SK-N-SH (cell line): ENCODE measurements around the gene ZNF683. TPM values are rescaled to one million over a fixed set of nuclear protein-coding genes. Genes with fewer than 3 reads are reported as not detected.

Source experiments
- CTCF ChIA-PET: fragments of 300-600, 350-600 bp; formaldehyde crosslinking; extraction: SDS; loops from one replicate; lab custom pipeline; 2021; lab: Yijun Ruan, JAX
- POLR2A ChIA-PET: fragments of 350-600 bp; sonication (Branson Sonifier 250); formaldehyde crosslinking; extraction: SDS; loops from one replicate; lab custom pipeline; 2020; ENCODE audit warnings: antibody characterized with exemption, inconsistent platforms; lab: Yijun Ruan, JAX
- DNase-seq: peaks from one replicate; pipeline ENCODE4 v3.0.0; 2012
- H2AFZ ChIP-seq: fragments of 200-600 bp; sonication (generic); 2 replicates; pipeline ENCODE4 v1.8.1; 2016; ENCODE audit warnings: antibody characterized with exemption, mild to moderate bottlenecking, low read depth
- H3F3A ChIP-seq: fragments of 200-600 bp; sonication (generic); replicated peaks from 2 replicates; pipeline ENCODE3; 2016; ENCODE audit warnings: antibody characterized with exemption, mild to moderate bottlenecking; ENCODE audit not compliant: insufficient read depth
- H3K27ac ChIP-seq, 2 experiments: fragments of 200-500 bp in 1 of 2; fragments of 200-600 bp in 1 of 2; sonication (Bioruptor generic) in 1 of 2; sonication (generic), shearing (Covaris generic) in 1 of 2; 2 replicates each; pipeline versions ENCODE4 v1.5.1 to v1.6.1; 2014 to 2016; ENCODE audit warnings: low read depth in 2 of 2, inconsistent platforms in 1 of 2, low read length in 1 of 2, mild to moderate bottlenecking in 1 of 2, mixed read lengths in 1 of 2
- H3K27me3 ChIP-seq: fragments of 200-600 bp; sonication (generic), shearing (Covaris generic); 2 replicates; pipeline ENCODE4 v1.6.1; 2016; ENCODE audit warnings: mixed run types; ENCODE audit not compliant: insufficient read depth
- H3K36me3 ChIP-seq, 2 experiments: fragments of 200-500 bp in 1 of 2; fragments of 200-600 bp in 1 of 2; sonication (Bioruptor generic) in 1 of 2; sonication (generic) in 1 of 2; replicated peaks in 1 of 2; 2 replicates each; pipeline versions ENCODE3 to v1.5.1; 2014 to 2016; ENCODE audit warnings: low read length in 1 of 2, mild to moderate bottlenecking in 1 of 2; ENCODE audit not compliant: insufficient read depth in 2 of 2, control insufficient read depth in 1 of 2
- H3K4me1 ChIP-seq, 2 experiments: fragments of 200-500 bp in 1 of 2; fragments of 200-600 bp in 1 of 2; sonication (Bioruptor generic) in 1 of 2; sonication (generic), shearing (Covaris generic) in 1 of 2; 2 replicates each; pipeline versions ENCODE4 v1.5.1 to v1.6.1; 2014 to 2016; ENCODE audit warnings: low read depth in 1 of 2, low read length in 1 of 2, mixed run types in 1 of 2; ENCODE audit not compliant: insufficient read depth in 2 of 2, control insufficient read depth in 1 of 2
- H3K4me2 ChIP-seq: fragments of 200-600 bp; sonication (generic), shearing (Covaris generic); 2 replicates; pipeline ENCODE4 v1.6.1; 2017; ENCODE audit warnings: mixed run types
- H3K4me3 ChIP-seq, 2 experiments: fragments of 200-500 bp in 1 of 2; fragments of 200-600 bp in 1 of 2; sonication (Bioruptor generic) in 1 of 2; sonication (generic), shearing (Covaris generic) in 1 of 2; 2 replicates each; pipeline versions ENCODE4 v1.5.1 to v1.8.1; 2014 to 2016; ENCODE audit warnings: low read depth in 2 of 2, inconsistent platforms in 1 of 2, low read length in 1 of 2, mild to moderate bottlenecking in 1 of 2, mixed read lengths in 1 of 2, moderate library complexity in 1 of 2
- H3K79me2 ChIP-seq: fragments of 200-600 bp; sonication (generic); 2 replicates; pipeline ENCODE4 v1.8.1; 2017; ENCODE audit warnings: mild to moderate bottlenecking; ENCODE audit not compliant: insufficient read depth
- H3K9ac ChIP-seq: fragments of 200-600 bp; sonication (generic); 2 replicates; pipeline ENCODE4 v1.6.1; 2017; ENCODE audit warnings: mixed run types
- H3K9me2 ChIP-seq: fragments of 200-600 bp; sonication (generic); 2 replicates; pipeline ENCODE4 v1.6.1; 2017; ENCODE audit warnings: mixed run types
- H3K9me3 ChIP-seq: fragments of 200-600 bp; sonication (generic); 2 replicates; pipeline ENCODE4 v1.6.1; 2017; ENCODE audit warnings: mixed run types, mild to moderate bottlenecking, moderate library complexity
- H4K20me1 ChIP-seq: fragments of 200-600 bp; sonication (generic); 2 replicates; pipeline ENCODE4 v1.6.1; 2017; ENCODE audit warnings: mild to moderate bottlenecking, mixed run types; ENCODE audit not compliant: insufficient read depth
- CHD2 ChIP-seq: fragments of 150-350 bp; IDR thresholded peaks from 2 replicates; pipeline ENCODE4 v1.6.1; 2018; ENCODE audit warnings: low read length; ENCODE audit not compliant: partially characterized antibody
- EZH2phosphoT487 ChIP-seq: fragments of 200-600 bp; sonication (generic); IDR thresholded peaks from 2 replicates; pipeline ENCODE4 v1.6.1; 2017; ENCODE audit warnings: low read depth, mixed run types, mild to moderate bottlenecking, antibody characterized with exemption, moderate library complexity, borderline replicate concordance
- FOXJ3 ChIP-seq: sonication (generic); formaldehyde crosslinking; IDR thresholded peaks from 2 replicates; pipeline ENCODE4 v1.5.1; 2020; ENCODE audit warnings: mild to moderate bottlenecking, missing genetic modification reagents
- GABPA ChIP-seq: IDR thresholded peaks from 2 replicates; pipeline ENCODE4 v1.4.0; 2012; ENCODE audit warnings: low read depth, mild to moderate bottlenecking
- GATA2 ChIP-seq: sonication (generic); formaldehyde crosslinking; IDR thresholded peaks from 2 replicates; pipeline ENCODE4 v1.5.0; 2020; ENCODE audit warnings: mild to moderate bottlenecking, missing genetic modification reagents
- MEF2A ChIP-seq: IDR thresholded peaks from 2 replicates; pipeline ENCODE4 v1.4.0; 2012; ENCODE audit warnings: low read depth, borderline replicate concordance
- MXI1 ChIP-seq: IDR thresholded peaks from 2 replicates; pipeline ENCODE4 v1.6.1; 2012; ENCODE audit warnings: mild to moderate bottlenecking, low read depth, low read length, improper control_type of control experiment
- NFIC ChIP-seq: IDR thresholded peaks from 2 replicates; pipeline ENCODE4 v1.4.0; 2012; ENCODE audit warnings: borderline replicate concordance
- PBX3 ChIP-seq: IDR thresholded peaks from 2 replicates; pipeline ENCODE4; 2012
- RFX5 ChIP-seq: IDR thresholded peaks from 2 replicates; pipeline ENCODE4 v1.6.1; 2012; ENCODE audit warnings: mild to moderate bottlenecking, improper control_type of control experiment, low read length
- RXRA ChIP-seq: IDR thresholded peaks from 2 replicates; pipeline ENCODE4 v1.4.0; 2012; ENCODE audit warnings: low read depth, mild to moderate bottlenecking, borderline replicate concordance
- TCF12 ChIP-seq: IDR thresholded peaks from 2 replicates; pipeline ENCODE4 v1.4.0; 2012
- USF2 ChIP-seq: fragments of 150-350 bp; IDR thresholded peaks from 2 replicates; pipeline ENCODE4 v1.6.1; 2017; ENCODE audit warnings: antibody characterized with exemption, low read length, low read depth, borderline replicate concordance
- YY1 ChIP-seq: IDR thresholded peaks from 2 replicates; pipeline ENCODE4 v1.4.0; 2012; ENCODE audit warnings: low read depth, mild to moderate bottlenecking
- ZBTB33 ChIP-seq: IDR thresholded peaks from 2 replicates; pipeline ENCODE4 v1.4.0; 2012; ENCODE audit warnings: low read depth, borderline replicate concordance
- WGBS: methylation state at CpG from one replicate; pipeline ENCODE4 v1.1.6; 2017; ENCODE audit warnings: low lambda C conversion rate; 5-methylcytosine and 5-hydroxymethylcytosine counted together
- polyA plus RNA-seq, 3 experiments: library from polyadenylated mRNA; depleted of rRNA; stranded (reverse); fragments of >200 nt; gene quantifications; 2 replicates each; pipeline ENCODE4 v1.2.3, GENCODE V29; 2012
- TF ChIP-seq, protein P1 (sequence below): IDR thresholded peaks from 2 replicates; pipeline ENCODE4 v1.4.0; 2012; ENCODE audit warnings: low read depth
- TF ChIP-seq, protein P2 (sequence below): IDR thresholded peaks from 2 replicates; pipeline ENCODE4 v1.4.0; 2012; ENCODE audit warnings: low read depth, borderline replicate concordance
- TF ChIP-seq, protein P3 (sequence below): fragments of 150-350 bp; IDR thresholded peaks from 2 replicates; pipeline ENCODE4 v1.6.1; 2016; ENCODE audit warnings: mild to moderate bottlenecking, low read depth, low read length
- TF ChIP-seq, protein P4 (sequence below): fragments of 200-600 bp; sonication (generic); IDR thresholded peaks from 2 replicates; pipeline ENCODE4 v1.6.1; 2017; ENCODE audit warnings: antibody characterized with exemption, mild to moderate bottlenecking, moderate library complexity

The ZNF683 gene
- polyA plus RNA-seq, 1 of the 3 experiments (the other 2 are of a cell fraction): not detected

GRCh38 chr1:26346274-26347033 is 26.1 kb downstream of the ZNF683 start:
- no peaks in the 10 kb centered on the region for H3K4me1 ChIP-seq
- no peaks in the 10 kb centered on the region for H3F3A ChIP-seq
- TF ChIP-seq, protein P1, sequence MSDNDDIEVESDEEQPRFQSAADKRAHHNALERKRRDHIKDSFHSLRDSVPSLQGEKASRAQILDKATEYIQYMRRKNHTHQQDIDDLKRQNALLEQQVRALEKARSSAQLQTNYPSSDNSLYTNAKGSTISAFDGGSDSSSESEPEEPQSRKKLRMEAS: no peak
- TF ChIP-seq GATA2 (CRISPR knock-in tag): no peak
- no peak for TF ChIP-seq RXRA
- no peak for TF ChIP-seq MEF2A
- TF ChIP-seq FOXJ3 (CRISPR knock-in tag): no peak
- no peak for TF ChIP-seq RFX5
- no peak for TF ChIP-seq EZH2phosphoT487
- no peak for TF ChIP-seq NFIC
- TF ChIP-seq, protein P2, sequence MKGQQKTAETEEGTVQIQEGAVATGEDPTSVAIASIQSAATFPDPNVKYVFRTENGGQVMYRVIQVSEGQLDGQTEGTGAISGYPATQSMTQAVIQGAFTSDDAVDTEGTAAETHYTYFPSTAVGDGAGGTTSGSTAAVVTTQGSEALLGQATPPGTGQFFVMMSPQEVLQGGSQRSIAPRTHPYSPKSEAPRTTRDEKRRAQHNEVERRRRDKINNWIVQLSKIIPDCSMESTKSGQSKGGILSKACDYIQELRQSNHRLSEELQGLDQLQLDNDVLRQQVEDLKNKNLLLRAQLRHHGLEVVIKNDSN: no peak
- TF ChIP-seq ZBTB33: no peak
- TF ChIP-seq MXI1: no peak
- TF ChIP-seq TCF12: no peak
- TF ChIP-seq GABPA: no peak
- TF ChIP-seq PBX3: no peak
- TF ChIP-seq, protein P3, sequence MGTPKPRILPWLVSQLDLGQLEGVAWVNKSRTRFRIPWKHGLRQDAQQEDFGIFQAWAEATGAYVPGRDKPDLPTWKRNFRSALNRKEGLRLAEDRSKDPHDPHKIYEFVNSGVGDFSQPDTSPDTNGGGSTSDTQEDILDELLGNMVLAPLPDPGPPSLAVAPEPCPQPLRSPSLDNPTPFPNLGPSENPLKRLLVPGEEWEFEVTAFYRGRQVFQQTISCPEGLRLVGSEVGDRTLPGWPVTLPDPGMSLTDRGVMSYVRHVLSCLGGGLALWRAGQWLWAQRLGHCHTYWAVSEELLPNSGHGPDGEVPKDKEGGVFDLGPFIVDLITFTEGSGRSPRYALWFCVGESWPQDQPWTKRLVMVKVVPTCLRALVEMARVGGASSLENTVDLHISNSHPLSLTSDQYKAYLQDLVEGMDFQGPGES: no peak
- no peak for TF ChIP-seq USF2
- TF ChIP-seq YY1: no peak
- TF ChIP-seq, protein P4, sequence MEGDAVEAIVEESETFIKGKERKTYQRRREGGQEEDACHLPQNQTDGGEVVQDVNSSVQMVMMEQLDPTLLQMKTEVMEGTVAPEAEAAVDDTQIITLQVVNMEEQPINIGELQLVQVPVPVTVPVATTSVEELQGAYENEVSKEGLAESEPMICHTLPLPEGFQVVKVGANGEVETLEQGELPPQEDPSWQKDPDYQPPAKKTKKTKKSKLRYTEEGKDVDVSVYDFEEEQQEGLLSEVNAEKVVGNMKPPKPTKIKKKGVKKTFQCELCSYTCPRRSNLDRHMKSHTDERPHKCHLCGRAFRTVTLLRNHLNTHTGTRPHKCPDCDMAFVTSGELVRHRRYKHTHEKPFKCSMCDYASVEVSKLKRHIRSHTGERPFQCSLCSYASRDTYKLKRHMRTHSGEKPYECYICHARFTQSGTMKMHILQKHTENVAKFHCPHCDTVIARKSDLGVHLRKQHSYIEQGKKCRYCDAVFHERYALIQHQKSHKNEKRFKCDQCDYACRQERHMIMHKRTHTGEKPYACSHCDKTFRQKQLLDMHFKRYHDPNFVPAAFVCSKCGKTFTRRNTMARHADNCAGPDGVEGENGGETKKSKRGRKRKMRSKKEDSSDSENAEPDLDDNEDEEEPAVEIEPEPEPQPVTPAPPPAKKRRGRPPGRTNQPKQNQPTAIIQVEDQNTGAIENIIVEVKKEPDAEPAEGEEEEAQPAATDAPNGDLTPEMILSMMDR: no peak
- TF ChIP-seq CHD2: no peak
- H3K9me2 ChIP-seq: no peaks in the 10 kb centered on the region
- H4K20me1 ChIP-seq: no peaks in the 10 kb centered on the region
- H3K9ac ChIP-seq: no peak overlapping the region
- H3K27ac ChIP-seq: no peak overlapping the region
- H3K9me3 ChIP-seq: no peaks in the 10 kb centered on the region
- ChIA-PET CTCF (interaction anchor here (1.0 to 11.9 kb wide), 5 partner anchors 17 to 112 kb away, joined by 3 to 99 read pairs (median 10); no protein-coding TSS in a partner anchor), POLR2A (no interaction called here)
- WGBS: 60% methylated on average over 9 of the region's 10 CpGs
- H3K27me3 ChIP-seq: peaks cover 13% of the 10 kb centered on the region; the same call in 1 of the 2 replicates
- H3K4me3 ChIP-seq: no peak overlapping the region
- no peaks in the 10 kb centered on the region for H3K36me3 ChIP-seq
- H2AFZ ChIP-seq: no peak overlapping the region
- no peaks in the 10 kb centered on the region for H3K79me2 ChIP-seq
- no peak for DNase-seq
- H3K4me2 ChIP-seq: no peak overlapping the region
